ENCODE measurements around the gene FAM117B. TPM values are rescaled to one million over a fixed set of nuclear protein-coding genes. Genes with fewer than 3 reads are reported as not detected.

The FAM117B gene
- total RNA-seq, 1 donor: 1.7 TPM

- DNase-seq (ENCODE audit: low read depth): no peak
- TF ChIP-seq CTCF (IDR thresholded peaks at IDR 0.05; ENCODE audit: insufficient read depth, low read depth, low read length): no peak
These were observed 30.1 kb upstream of the FAM117B start for GRCh38 chr2:202604699-202605098.

GRCh38 chr2:202605174-202605573 lies 29.6 kb upstream of the FAM117B start:
- no peak overlapping the region for H3K4me3 ChIP-seq (ENCODE audit: low read depth, low read length)
- no peak for TF ChIP-seq CTCF (IDR thresholded peaks at IDR 0.05; ENCODE audit: insufficient read depth, low read depth, low read length)
- no peak for DNase-seq (ENCODE audit: low read depth)

More at GRCh38 chr2:202604699-202605098, 30.1 kb upstream of the FAM117B start:
- H3K4me3 ChIP-seq (ENCODE audit: low read depth, low read length): no peak overlapping the region

- no peak overlapping the region for H3K4me3 ChIP-seq (ENCODE audit: low read depth, low read length)
- DNase-seq (ENCODE audit: low read depth): no peak
These were observed 26.5 kb upstream of the FAM117B start for GRCh38 chr2:202608142-202608852.

GRCh38 chr2:202609381-202610145 lies 25.2 kb upstream of the FAM117B start:
- H3K4me3 ChIP-seq (ENCODE audit: low read depth, low read length): no peak overlapping the region
- no peak for DNase-seq (ENCODE audit: low read depth)
- TF ChIP-seq CTCF (IDR thresholded peaks at IDR 0.05; ENCODE audit: insufficient read depth, low read depth, low read length): no peak

More at GRCh38 chr2:202608142-202608852, 26.5 kb upstream of the FAM117B start:
- no peak for TF ChIP-seq CTCF (IDR thresholded peaks at IDR 0.05; ENCODE audit: insufficient read depth, low read depth, low read length)

- no peak overlapping the region for H3K4me3 ChIP-seq (ENCODE audit: low read depth, low read length)
- no peak for TF ChIP-seq CTCF (IDR thresholded peaks at IDR 0.05; ENCODE audit: insufficient read depth, low read depth, low read length)
- no peak for DNase-seq (ENCODE audit: low read depth)
These were observed 24.4 kb upstream of the FAM117B start for GRCh38 chr2:202610380-202610779.

GRCh38 chr2:202612145-202612544 lies 22.6 kb upstream of the FAM117B start:
- no peak for DNase-seq (ENCODE audit: low read depth)
- no peak overlapping the region for H3K4me3 ChIP-seq (ENCODE audit: low read depth, low read length)
- no peak for TF ChIP-seq CTCF (IDR thresholded peaks at IDR 0.05; ENCODE audit: insufficient read depth, low read depth, low read length)
